ENCODE data around the gene TMEM132D.

The TMEM132D gene

GRCh38 chr12:129717438-129717837 lies 186.4 kb downstream of the TMEM132D start:
- no peak for TF ChIP-seq CTCF (IDR thresholded peaks at IDR 0.05; ENCODE audit: insufficient read depth, missing control alignments)
- no peak for FAIRE-seq
- no peak for DNase-seq (ENCODE audit: insufficient read length, low spot score)

- TF ChIP-seq CTCF (IDR thresholded peaks at IDR 0.05; ENCODE audit: insufficient read depth, missing control alignments), result no peak
- FAIRE-seq, result no peak
- no peak for DNase-seq (ENCODE audit: insufficient read length, low spot score)
Measured at GRCh38 chr12:129716825-129717224, 187.0 kb downstream of the TMEM132D start.

- no peak for TF ChIP-seq CTCF (IDR thresholded peaks at IDR 0.05; ENCODE audit: insufficient read depth, missing control alignments)
- no peak for FAIRE-seq
- no peak for DNase-seq (ENCODE audit: insufficient read length, low spot score)
Measured at GRCh38 chr12:129706716-129707115, 197.1 kb downstream of the TMEM132D start.

GRCh38 chr12:129704232-129704830 lies 199.5 kb downstream of the TMEM132D start:
- DNase-seq (ENCODE audit: insufficient read length, low spot score) (no peak), FAIRE-seq (no peak)
- TF ChIP-seq CTCF (IDR thresholded peaks at IDR 0.05; ENCODE audit: insufficient read depth, missing control alignments), result no peak

- DNase-seq (ENCODE audit: insufficient read length, low spot score) (no peak), FAIRE-seq (no peak)
- no peak for TF ChIP-seq CTCF (IDR thresholded peaks at IDR 0.05; ENCODE audit: insufficient read depth, missing control alignments)
Measured at GRCh38 chr12:129701631-129702101, 202.2 kb downstream of the TMEM132D start.

GRCh38 chr12:129700036-129700435 lies 203.8 kb downstream of the TMEM132D start:
- DNase-seq (ENCODE audit: insufficient read length, low spot score), result no peak
- no peak for TF ChIP-seq CTCF (IDR thresholded peaks at IDR 0.05; ENCODE audit: insufficient read depth, missing control alignments)
- no peak for FAIRE-seq

GRCh38 chr12:129696926-129697325 lies 206.9 kb downstream of the TMEM132D start:
- no peak for DNase-seq (ENCODE audit: insufficient read length, low spot score)
- no peak for FAIRE-seq
- no peak for TF ChIP-seq CTCF (IDR thresholded peaks at IDR 0.05; ENCODE audit: insufficient read depth, missing control alignments)
